Keratinocyte (primary cell): ENCODE data around the gene USP37. TPM values are rescaled to one million over a fixed set of nuclear protein-coding genes. Genes with fewer than 3 reads are reported as not detected.

Experiments used
- DNase-seq: peaks from one replicate; pipeline ENCODE4 v3.0.0-alpha.2; 2011; ENCODE audit warnings: low read depth, missing footprints, low spot score
- FAIRE-seq: peaks from 2 replicates; lab custom pipeline; 2011; peaks lifted over from hg19 to GRCh38; lab: Jason Lieb, UNC
- H2AFZ ChIP-seq: 2 replicates; pipeline ENCODE4 v1.6.0; 2012; ENCODE audit warnings: low read length, control low read depth, inconsistent platforms; ENCODE audit not compliant: control insufficient read depth
- H3K27ac ChIP-seq: 2 replicates; pipeline ENCODE4 v1.5.1; 2011; ENCODE audit warnings: low read length; ENCODE audit not compliant: control insufficient read depth, insufficient read depth
- H3K27me3 ChIP-seq: 3 replicates; pipeline ENCODE4 v1.6.0; 2011; ENCODE audit warnings: low read length; ENCODE audit not compliant: control insufficient read depth, insufficient read depth; ENCODE audit errors: extremely low read depth
- H3K36me3 ChIP-seq, 2 experiments: 2 replicates in 1 of 2; 3 replicates in 1 of 2; pipeline ENCODE4 v1.5.1; 2011; ENCODE audit warnings: low read length in 2 of 2, mild to moderate bottlenecking in 1 of 2; ENCODE audit not compliant: control insufficient read depth in 2 of 2, insufficient read depth in 2 of 2; ENCODE audit errors: extremely low read depth in 1 of 2
- H3K4me1 ChIP-seq: 3 replicates; pipeline ENCODE4 v1.5.1; 2011; ENCODE audit warnings: low read length; ENCODE audit not compliant: control insufficient read depth, insufficient read depth; ENCODE audit errors: extremely low read depth
- H3K4me2 ChIP-seq: 3 replicates; pipeline ENCODE4 v1.6.0; 2011; ENCODE audit warnings: low read depth, low read length; ENCODE audit not compliant: control insufficient read depth, insufficient read depth; ENCODE audit errors: extremely low read depth
- H3K4me3 ChIP-seq, 3 experiments: fragments of 200-600 bp in 1 of 3; sonication (generic) in 1 of 3; 2 replicates in 2 of 3; 3 replicates in 1 of 3; pipeline ENCODE4 v1.5.1; 2011 to 2016; ENCODE audit warnings: low read length in 3 of 3, mild to moderate bottlenecking in 3 of 3, control low read depth in 2 of 3, inconsistent platforms in 1 of 3, low read depth in 1 of 3, mixed read lengths in 1 of 3, mixed run types in 1 of 3, moderate library complexity in 1 of 3; ENCODE audit not compliant: control insufficient read depth in 2 of 3, insufficient read depth in 2 of 3; ENCODE audit errors: extremely low read depth in 1 of 3
- H3K79me2 ChIP-seq: 2 replicates; pipeline ENCODE4 v1.6.0; 2012; ENCODE audit warnings: low read length; ENCODE audit not compliant: control insufficient read depth, insufficient read depth
- H3K9ac ChIP-seq: 3 replicates; pipeline ENCODE4 v1.6.0; 2011; ENCODE audit warnings: low read length; ENCODE audit not compliant: control insufficient read depth, insufficient read depth; ENCODE audit errors: extremely low read depth
- H3K9me1 ChIP-seq: 3 replicates; pipeline ENCODE4 v1.6.0; 2011; ENCODE audit warnings: low read length; ENCODE audit not compliant: control insufficient read depth, insufficient read depth; ENCODE audit errors: extremely low read depth
- H3K9me3 ChIP-seq: 2 replicates; pipeline ENCODE4 v1.5.1; 2012; ENCODE audit warnings: low read depth, low read length; ENCODE audit not compliant: control insufficient read depth
- H4K20me1 ChIP-seq: 3 replicates; pipeline ENCODE4 v1.6.0; 2011; ENCODE audit warnings: low read length; ENCODE audit not compliant: control insufficient read depth, insufficient read depth; ENCODE audit errors: extremely low read depth
- CTCF ChIP-seq, 3 experiments: IDR thresholded peaks in 1 of 3; conservative IDR thresholded peaks in 1 of 3; optimal IDR thresholded peaks in 1 of 3; 2 replicates in 2 of 3; 3 replicates in 1 of 3; pipeline versions ENCODE3 to v1.5.1; 2011; ENCODE audit warnings: low read length in 3 of 3, mild to moderate bottlenecking in 3 of 3, moderate library complexity in 2 of 3, control low read depth in 1 of 3, inconsistent platforms in 1 of 3; ENCODE audit not compliant: insufficient read depth in 2 of 3; ENCODE audit errors: extremely low read depth in 1 of 3
- EZH2 ChIP-seq: IDR thresholded peaks from one replicate; pipeline ENCODE4 v1.6.1; 2012; ENCODE audit warnings: inconsistent platforms, mild to moderate bottlenecking, low read length, moderate library complexity
- dilution Hi-C: fragments of 300-500 bp; cut with MboI; formaldehyde crosslinking; loops from one replicate; pipeline ENCODE4 v1.7.0; 2020; ENCODE audit warnings: low sequenced_read_pairs; ENCODE audit not compliant: extremely low pct_ligation_motif_present
- polyA plus RNA-seq, 5 experiments: library from polyadenylated mRNA; depleted of rRNA in 3 of 5; stranded (reverse) in 3 of 5; stranded (forward) in 1 of 5; unstranded in 1 of 5; fragments of >200 nt; gene quantifications; 1 replicate in 1 of 5; 2 replicates in 3 of 5; 3 replicates in 1 of 5; pipeline versions ENCODE4 v1.2.1 to v1.2.3, GENCODE V29; 2011 to 2012; ENCODE audit warnings: missing spikeins in 2 of 5, low read depth in 1 of 5, low replicate concordance in 1 of 5

The USP37 gene
- polyA plus RNA-seq, 1 donor (not counting 4 experiments of a cell fraction or from before 2014, with no cell fraction given), result 4.2 TPM

- Histone ChIP-seq H3K9me3 (no peaks in the 10 kb centered on the region), H2AFZ (no peak overlapping the region), H3K27me3 (no peaks in the 10 kb centered on the region), H4K20me1 (peaks cover 3% of the 10 kb centered on the region), H3K4me2 (no peak overlapping the region), H3K27ac (no peak overlapping the region), H3K4me3 (no peak overlapping the region), H3K9ac (no peak overlapping the region), H3K4me1 (no peaks in the 10 kb centered on the region), H3K9me1 (no peaks in the 10 kb centered on the region), H3K79me2 (no peaks in the 10 kb centered on the region), H3K36me3 (no peaks in the 10 kb centered on the region)
- dilution Hi-C loops, result no loop called here
- FAIRE-seq (no peak), DNase-seq (no peak)
- TF ChIP-seq EZH2, result no peak
These were observed 49.3 kb downstream of the USP37 start for GRCh38 chr2:218518876-218519275.

GRCh38 chr2:218517434-218518206, 50.5 kb downstream of the USP37 start:
- no peaks in the 10 kb centered on the region for H3K4me1 ChIP-seq
- H3K4me2 ChIP-seq, result no peak overlapping the region
- DNase-seq (no peak), FAIRE-seq (no peak)
- peaks cover 3% of the 10 kb centered on the region for H4K20me1 ChIP-seq
- no peaks in the 10 kb centered on the region for H3K27me3 ChIP-seq
- H3K27ac ChIP-seq, result no peak overlapping the region
- H3K9me3 ChIP-seq, result no peaks in the 10 kb centered on the region
- H2AFZ ChIP-seq, result no peak overlapping the region
- no peaks in the 10 kb centered on the region for H3K79me2 ChIP-seq
- H3K9ac ChIP-seq, result no peak overlapping the region
- H3K4me3 ChIP-seq, result no peak overlapping the region
- H3K9me1 ChIP-seq, result no peaks in the 10 kb centered on the region
- dilution Hi-C loops, result no loop called here
- no peaks in the 10 kb centered on the region for H3K36me3 ChIP-seq
- TF ChIP-seq EZH2, result no peak
- no peak for TF ChIP-seq CTCF (optimal IDR thresholded peaks at IDR 0.05 in 1 of 3, IDR thresholded peaks at IDR 0.05 in 1 of 3, conservative IDR thresholded peaks at IDR 0.05 in 1 of 3; ENCODE audit: extremely low read depth in 1 of 3, insufficient read depth in 2 of 3, low read length in 3 of 3)
